Peyer's patch (tissue), 4 donors: ENCODE results near the gene PLAC8L1. TPM values are rescaled to one million over a fixed set of nuclear protein-coding genes. Genes with fewer than 3 reads are reported as not detected.
"Not testable (repeated sequence)": the region's sequence is repeated elsewhere in the genome, so short reads cannot be mapped to it uniquely, and the experiment has no call there.

Source experiments
- DNase-seq, 3 donors: peaks; one replicate each; pipeline ENCODE4 v3.0.0-alpha.2; 2017 to 2019
- H3K27ac ChIP-seq, 4 donors: fragments of 200-600 bp; sonication (generic); one replicate each; pipeline ENCODE4 v1.5.1; 2016 to 2019
- H3K27me3 ChIP-seq, 2 donors: fragments of 200-600 bp; sonication (generic); one replicate each; pipeline ENCODE4 v1.5.1; 2019
- H3K36me3 ChIP-seq, 3 donors: fragments of 200-600 bp; sonication (generic); one replicate each; pipeline ENCODE4 v1.5.1; 2016 to 2019
- H3K4me1 ChIP-seq, 4 donors: fragments of 200-600 bp; sonication (generic); one replicate each; pipeline ENCODE4 v1.5.1; 2016 to 2019
- H3K4me3 ChIP-seq, 4 donors: fragments of 200-600 bp; sonication (generic); 1 replicate in 3 of 4; 2 replicates in 1 of 4; pipeline ENCODE4 v1.5.1; 2016 to 2019; ENCODE audit warnings: mild to moderate bottlenecking in 1 of 4
- H3K9me3 ChIP-seq, 4 donors: fragments of 200-600 bp; sonication (generic); one replicate each; pipeline ENCODE4 v1.5.1; 2016 to 2019; ENCODE audit warnings: mild to moderate bottlenecking in 1 of 4
- CTCF ChIP-seq, 6 experiments: fragments of 450-650 bp in 4 of 6; fragments of 200-600 bp in 2 of 6; sonication (generic) in 1 of 6; IDR thresholded peaks; one replicate each; pipeline ENCODE4 v1.5.1; 2017 to 2019; ENCODE audit warnings: antibody characterized with exemption in 6 of 6, mild to moderate bottlenecking in 3 of 6, moderate library complexity in 1 of 6
- POLR2A ChIP-seq, 2 donors: fragments of 450-650 bp; IDR thresholded peaks; one replicate each; pipeline ENCODE4 v1.5.1; 2017; ENCODE audit warnings: antibody characterized with exemption in 2 of 2, mild to moderate bottlenecking in 2 of 2, moderate library complexity in 2 of 2
- total RNA-seq, 4 donors: library from RNA; depleted of rRNA; stranded (reverse); fragments of >200 nt; gene quantifications; one replicate each; pipeline ENCODE4 v1.1.0, GENCODE V29; 2016

The PLAC8L1 gene
- total RNA-seq, 4 donors from 2014 or later: 2.0 to 2.8 TPM; not detected in 2

- Histone ChIP-seq H3K4me3 (no peak overlapping the region), H3K9me3 (no peaks in the 10 kb centered on the region), H3K27ac (no peak overlapping the region), H3K27me3 (no peaks in the 10 kb centered on the region), H3K4me1 (no peaks in the 10 kb centered on the region), H3K36me3 (peaks cover 0 to 25% (median 0%) of the 10 kb centered on the region in 3 donors)
- TF ChIP-seq POLR2A (IDR thresholded peaks at IDR 0.05) (no peak), CTCF (IDR thresholded peaks at IDR 0.05) (no peak)
- DNase-seq: no peak
Observed at GRCh38 chr5:146109379-146109778, 4.0 kb upstream of the PLAC8L1 start.

GRCh38 chr5:146108870-146109269 is 3.5 kb upstream of the PLAC8L1 start:
- H3K36me3 ChIP-seq: peaks cover 0 to 20% (median 0%) of the 10 kb centered on the region in 3 donors
- not testable (repeated sequence) for H3K27me3 ChIP-seq, H3K4me1 ChIP-seq, H3K27ac ChIP-seq, H3K4me3 ChIP-seq, H3K9me3 ChIP-seq, DNase-seq

DNA sequence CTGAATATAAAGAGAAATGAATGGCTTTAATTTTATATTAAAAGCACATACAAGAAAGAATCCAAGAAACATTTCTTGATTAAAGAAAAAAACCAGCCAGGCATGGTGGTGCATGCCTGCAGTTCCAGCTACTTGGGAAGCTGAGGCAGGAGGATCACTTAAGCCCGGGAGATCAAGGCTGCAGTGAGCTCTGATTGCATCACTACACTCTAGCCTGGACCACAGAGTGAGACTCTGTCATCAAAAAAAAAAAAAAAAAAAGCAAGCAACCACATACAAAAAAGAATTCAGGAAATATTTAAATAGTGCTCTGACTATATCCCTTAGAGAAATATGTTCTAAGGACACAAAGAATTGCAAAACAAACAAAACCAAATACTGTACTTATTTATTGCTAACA is 2.5 kb upstream of the PLAC8L1 start:
- Histone ChIP-seq H3K4me1 (no peaks in the 10 kb centered on the region), H3K9me3 (no peaks in the 10 kb centered on the region), H3K27ac (no peak overlapping the region), H3K27me3 (no peaks in the 10 kb centered on the region), H3K4me3 (no peak overlapping the region), H3K36me3 (peaks cover 0 to 10% (median 0%) of the 10 kb centered on the region in 3 donors)
- DNase-seq: no peak
- TF ChIP-seq CTCF (IDR thresholded peaks at IDR 0.05): no peak
- TF ChIP-seq POLR2A (IDR thresholded peaks at IDR 0.05): no peak

GRCh38 chr5:146103594-146103993 is 1.8 kb downstream of the PLAC8L1 start:
- no peak for DNase-seq
- Histone ChIP-seq H3K36me3 (no peaks in the 10 kb centered on the region), H3K27ac (no peak overlapping the region), H3K4me1 (no peaks in the 10 kb centered on the region), H3K4me3 (no peak overlapping the region), H3K27me3 (no peaks in the 10 kb centered on the region), H3K9me3 (no peaks in the 10 kb centered on the region)
- no peak for TF ChIP-seq CTCF (IDR thresholded peaks at IDR 0.05)

- DNase-seq: no peak
Observed at GRCh38 chr5:146101646-146102045, 3.7 kb downstream of the PLAC8L1 start.

DNA sequence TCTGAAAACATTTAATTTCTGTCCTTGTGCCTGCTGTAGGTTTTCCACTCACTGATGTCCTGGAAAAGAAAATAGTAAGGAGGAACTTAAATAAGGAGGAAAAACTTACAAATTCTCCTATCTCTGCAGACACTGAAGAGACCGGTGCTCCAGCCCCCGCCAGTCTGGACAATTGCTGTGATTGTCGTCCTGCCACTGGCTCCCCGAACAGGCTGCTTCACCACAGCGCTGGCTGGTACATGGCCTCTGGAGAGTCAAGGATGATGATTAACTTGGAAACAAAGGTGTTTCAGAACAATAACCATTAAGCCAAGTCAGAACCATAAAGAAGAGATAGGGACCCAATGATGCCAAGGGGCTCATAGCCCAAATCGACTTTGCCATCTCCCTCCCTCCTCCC is 7.3 kb downstream of the PLAC8L1 start:
- Histone ChIP-seq H3K27ac (no peak overlapping the region), H3K4me3 (no peak overlapping the region), H3K4me1 (no peaks in the 10 kb centered on the region), H3K27me3 (no peaks in the 10 kb centered on the region), H3K36me3 (no peaks in the 10 kb centered on the region), H3K9me3 (no peaks in the 10 kb centered on the region)
- no peak for DNase-seq
- TF ChIP-seq CTCF (IDR thresholded peaks at IDR 0.05) (no peak), POLR2A (IDR thresholded peaks at IDR 0.05) (no peak)

More at GRCh38 chr5:146101646-146102045, 3.7 kb downstream of the PLAC8L1 start:
- TF ChIP-seq POLR2A (IDR thresholded peaks at IDR 0.05) (no peak), CTCF (IDR thresholded peaks at IDR 0.05) (no peak)
- Histone ChIP-seq H3K27me3 (no peaks in the 10 kb centered on the region), H3K36me3 (no peaks in the 10 kb centered on the region), H3K4me1 (no peaks in the 10 kb centered on the region), H3K4me3 (no peak overlapping the region), H3K27ac (no peak overlapping the region), H3K9me3 (no peaks in the 10 kb centered on the region)
